ENCODE results near the gene CCDC27. TPM values are rescaled to one million over a fixed set of nuclear protein-coding genes. Genes with fewer than 3 reads are reported as not detected.
"Not testable (repeated sequence)": the region's sequence is repeated elsewhere in the genome, so short reads cannot be mapped to it uniquely, and the experiment has no call there.

CCDC27 gene
- total RNA-seq, 1 experiment from 2014 or later, result not detected

GRCh38 chr1:3803905-3804626 is 51.8 kb downstream of the CCDC27 start:
- POLR2A ChIA-PET, result interaction anchor here (0.5 to 0.6 kb wide), 2 partner anchors 96 to 1851 kb away, joined by 4 to 15 read pairs; partner anchors contain the start of gene C1orf174
- TF ChIP-seq POLR2AphosphoS5 (IDR thresholded peaks at IDR 0.05; ENCODE audit: low read depth, low read length), result no peak
- TF ChIP-seq, protein P1, sequence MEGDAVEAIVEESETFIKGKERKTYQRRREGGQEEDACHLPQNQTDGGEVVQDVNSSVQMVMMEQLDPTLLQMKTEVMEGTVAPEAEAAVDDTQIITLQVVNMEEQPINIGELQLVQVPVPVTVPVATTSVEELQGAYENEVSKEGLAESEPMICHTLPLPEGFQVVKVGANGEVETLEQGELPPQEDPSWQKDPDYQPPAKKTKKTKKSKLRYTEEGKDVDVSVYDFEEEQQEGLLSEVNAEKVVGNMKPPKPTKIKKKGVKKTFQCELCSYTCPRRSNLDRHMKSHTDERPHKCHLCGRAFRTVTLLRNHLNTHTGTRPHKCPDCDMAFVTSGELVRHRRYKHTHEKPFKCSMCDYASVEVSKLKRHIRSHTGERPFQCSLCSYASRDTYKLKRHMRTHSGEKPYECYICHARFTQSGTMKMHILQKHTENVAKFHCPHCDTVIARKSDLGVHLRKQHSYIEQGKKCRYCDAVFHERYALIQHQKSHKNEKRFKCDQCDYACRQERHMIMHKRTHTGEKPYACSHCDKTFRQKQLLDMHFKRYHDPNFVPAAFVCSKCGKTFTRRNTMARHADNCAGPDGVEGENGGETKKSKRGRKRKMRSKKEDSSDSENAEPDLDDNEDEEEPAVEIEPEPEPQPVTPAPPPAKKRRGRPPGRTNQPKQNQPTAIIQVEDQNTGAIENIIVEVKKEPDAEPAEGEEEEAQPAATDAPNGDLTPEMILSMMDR (IDR thresholded peaks at IDR 0.05), result no peak
- TF ChIP-seq REST (IDR thresholded peaks at IDR 0.05; ENCODE audit: insufficient read depth in 1 of 2, low read depth in 2 of 2, low read length in 1 of 2), result no peak
- TF ChIP-seq SIN3A (IDR thresholded peaks at IDR 0.05; ENCODE audit: borderline replicate concordance, insufficient read depth, low read depth, low read length), result no peak
- TF ChIP-seq TCF7L2 (IDR thresholded peaks at IDR 0.05; ENCODE audit: low read depth, low read length), result no peak
- ATAC-seq (no peak), DNase-seq (ENCODE audit: low read depth, low spot score) (no peak)
- no TSS peak for BruUV-seq (replicated peaks)
- Histone ChIP-seq H3K27me3 (ENCODE audit: control insufficient read depth, insufficient read depth, low read length) (no peaks in the 10 kb centered on the region), H3K27ac (ENCODE audit: low read length) (no peak overlapping the region), H3K9me3 (ENCODE audit: control insufficient read depth, insufficient read depth, low read depth, low read length) (no peaks in the 10 kb centered on the region), H3K4me1 (ENCODE audit: control insufficient read depth, insufficient read depth, low read length) (no peaks in the 10 kb centered on the region), H3K36me3 (ENCODE audit: control insufficient read depth, insufficient read depth, low read length) (no peaks in the 10 kb centered on the region), H3K4me3 (ENCODE audit: low read depth in 2 of 2, low read length in 2 of 2) (no peak overlapping the region)
- in situ Hi-C loops (cut with HindIII; ENCODE audit: low pct_unique_long_range_greater_than_20kb, low sequenced_read_pairs) (no loop called here), intact Hi-C loops (cut with micrococcal nuclease; ENCODE audit: unreplicated experiment) (no loop called here)
- CTCF ChIA-PET, result no interaction called here

DNA sequence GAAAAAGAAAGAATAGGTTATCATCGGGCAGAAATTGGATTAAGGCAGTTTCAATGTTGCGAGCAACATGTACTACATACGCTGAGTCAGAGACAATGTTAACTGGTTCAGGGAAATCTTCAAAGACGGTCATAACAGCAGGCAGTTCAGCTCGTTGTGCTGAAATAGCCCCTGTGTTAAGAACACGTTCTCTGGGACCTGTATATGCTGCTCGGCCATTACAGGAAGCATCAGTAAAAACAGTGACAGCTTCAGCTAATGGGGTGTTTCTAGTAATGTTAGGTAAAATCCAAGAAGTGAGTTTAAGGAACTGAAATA is 52.3 kb downstream of the CCDC27 start:
- H3K4me1 ChIP-seq (ENCODE audit: control insufficient read depth, insufficient read depth, low read length); H3K27me3 ChIP-seq (ENCODE audit: control insufficient read depth, insufficient read depth, low read length); POLR2A ChIA-PET; DNase-seq (ENCODE audit: low read depth, low spot score); ATAC-seq; H3K4me3 ChIP-seq (ENCODE audit: low read depth in 2 of 2, low read length in 2 of 2); BruUV-seq (replicated peaks); H3K9me3 ChIP-seq (ENCODE audit: control insufficient read depth, insufficient read depth, low read depth, low read length); H3K36me3 ChIP-seq (ENCODE audit: control insufficient read depth, insufficient read depth, low read length); H3K27ac ChIP-seq (ENCODE audit: low read length); CTCF ChIA-PET; intact Hi-C loops (cut with micrococcal nuclease; ENCODE audit: unreplicated experiment); in situ Hi-C loops (cut with HindIII; ENCODE audit: low pct_unique_long_range_greater_than_20kb, low sequenced_read_pairs): not testable (repeated sequence)

DNA sequence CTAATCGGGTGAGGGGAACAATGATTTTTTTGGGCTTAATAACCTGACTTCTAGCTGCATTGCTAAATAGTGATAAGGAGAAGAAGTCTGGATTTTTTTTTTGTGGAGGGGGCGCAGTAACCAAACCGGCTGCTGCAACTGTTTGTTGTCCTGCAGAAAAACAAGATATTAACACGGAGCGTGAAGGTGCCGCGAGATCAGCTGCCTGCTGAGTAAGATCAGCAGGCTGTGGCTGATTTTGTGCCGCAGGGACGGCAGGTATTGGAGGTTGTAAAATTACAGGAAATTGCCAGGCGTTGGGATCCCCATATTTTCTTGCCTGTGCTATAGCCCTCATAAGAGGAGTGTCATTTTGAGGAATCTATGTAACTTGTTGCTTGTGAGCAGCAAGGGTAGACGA is 52.8 kb downstream of the CCDC27 start:
- DNase-seq (ENCODE audit: low read depth, low spot score) (no peak), ATAC-seq (no peak)
- TF ChIP-seq REST (IDR thresholded peaks at IDR 0.05; ENCODE audit: insufficient read depth in 1 of 2, low read depth in 2 of 2, low read length in 1 of 2) (no peak), SIN3A (IDR thresholded peaks at IDR 0.05; ENCODE audit: borderline replicate concordance, insufficient read depth, low read depth, low read length) (no peak), POLR2AphosphoS5 (IDR thresholded peaks at IDR 0.05; ENCODE audit: low read depth, low read length) (no peak), TCF7L2 (IDR thresholded peaks at IDR 0.05; ENCODE audit: low read depth, low read length) (no peak)
- TF ChIP-seq, protein P1 (IDR thresholded peaks at IDR 0.05), result no peak
- Histone ChIP-seq H3K9me3 (ENCODE audit: control insufficient read depth, insufficient read depth, low read depth, low read length) (no peaks in the 10 kb centered on the region), H3K36me3 (ENCODE audit: control insufficient read depth, insufficient read depth, low read length) (no peaks in the 10 kb centered on the region), H3K27ac (ENCODE audit: low read length) (no peak overlapping the region), H3K4me3 (ENCODE audit: low read depth in 2 of 2, low read length in 2 of 2) (no peak overlapping the region), H3K4me1 (ENCODE audit: control insufficient read depth, insufficient read depth, low read length) (no peaks in the 10 kb centered on the region), H3K27me3 (ENCODE audit: control insufficient read depth, insufficient read depth, low read length) (no peaks in the 10 kb centered on the region)
- intact Hi-C loops (cut with micrococcal nuclease; ENCODE audit: unreplicated experiment), result no loop called here
- CTCF ChIA-PET, result no interaction called here
- BruUV-seq (replicated peaks), result no TSS peak
- in situ Hi-C loops (cut with HindIII; ENCODE audit: low pct_unique_long_range_greater_than_20kb, low sequenced_read_pairs), result no loop called here
- POLR2A ChIA-PET, result no interaction called here
